ENCODE data around the gene ZNF772.

DNA sequence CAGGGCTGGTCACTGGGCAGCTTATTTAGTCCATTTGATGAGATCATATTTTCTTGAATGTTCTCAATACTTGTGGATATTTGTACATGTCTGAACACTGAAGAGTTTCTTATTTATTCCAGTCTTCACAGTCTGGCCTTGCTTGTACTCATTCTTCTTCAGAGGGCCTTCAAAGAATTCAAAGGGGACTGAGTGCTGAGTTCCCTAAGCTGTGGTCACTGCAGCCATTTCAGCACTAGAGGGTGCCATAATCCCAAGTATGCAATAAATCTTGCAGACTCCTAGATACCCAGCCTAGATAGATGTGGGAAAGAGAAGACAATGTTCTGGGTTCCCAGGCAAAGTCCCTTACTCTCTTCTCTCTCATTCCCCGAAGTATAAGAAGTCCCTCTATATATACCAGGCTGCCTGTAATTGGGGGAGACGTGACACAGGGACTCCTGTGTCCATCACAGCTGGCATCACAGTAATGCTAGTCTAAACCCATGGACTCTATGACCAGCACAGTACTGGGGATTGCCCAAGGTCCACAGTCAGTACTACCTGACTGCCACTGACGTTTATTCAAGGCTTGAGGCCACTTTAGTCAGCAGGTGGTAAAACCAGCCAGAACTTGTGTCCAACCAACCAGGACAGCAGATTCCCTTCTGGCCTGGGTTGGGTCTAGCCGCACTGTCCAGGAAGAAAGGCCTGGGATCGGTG, 11.5 kb downstream of the ZNF772 start:
- TF ChIP-seq, protein P1, sequence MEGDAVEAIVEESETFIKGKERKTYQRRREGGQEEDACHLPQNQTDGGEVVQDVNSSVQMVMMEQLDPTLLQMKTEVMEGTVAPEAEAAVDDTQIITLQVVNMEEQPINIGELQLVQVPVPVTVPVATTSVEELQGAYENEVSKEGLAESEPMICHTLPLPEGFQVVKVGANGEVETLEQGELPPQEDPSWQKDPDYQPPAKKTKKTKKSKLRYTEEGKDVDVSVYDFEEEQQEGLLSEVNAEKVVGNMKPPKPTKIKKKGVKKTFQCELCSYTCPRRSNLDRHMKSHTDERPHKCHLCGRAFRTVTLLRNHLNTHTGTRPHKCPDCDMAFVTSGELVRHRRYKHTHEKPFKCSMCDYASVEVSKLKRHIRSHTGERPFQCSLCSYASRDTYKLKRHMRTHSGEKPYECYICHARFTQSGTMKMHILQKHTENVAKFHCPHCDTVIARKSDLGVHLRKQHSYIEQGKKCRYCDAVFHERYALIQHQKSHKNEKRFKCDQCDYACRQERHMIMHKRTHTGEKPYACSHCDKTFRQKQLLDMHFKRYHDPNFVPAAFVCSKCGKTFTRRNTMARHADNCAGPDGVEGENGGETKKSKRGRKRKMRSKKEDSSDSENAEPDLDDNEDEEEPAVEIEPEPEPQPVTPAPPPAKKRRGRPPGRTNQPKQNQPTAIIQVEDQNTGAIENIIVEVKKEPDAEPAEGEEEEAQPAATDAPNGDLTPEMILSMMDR (IDR thresholded peaks at IDR 0.05) = no peak
- TF ChIP-seq POLR2A (IDR thresholded peaks at IDR 0.05; ENCODE audit: low read depth) = no peak
- TF ChIP-seq EP300 (IDR thresholded peaks at IDR 0.05) = no peak
